Glutamatergic neuron (in vitro differentiated cells): ENCODE measurements around the gene THOC2. TPM values are rescaled to one million over a fixed set of nuclear protein-coding genes. Genes with fewer than 3 reads are reported as not detected.
"Not testable (repeated sequence)": the region's sequence is repeated elsewhere in the genome, so short reads cannot be mapped to it uniquely, and the experiment has no call there.

Source experiments
- DNase-seq: peaks from one replicate; pipeline ENCODE4 v3.0.0; 2022
- H3K27ac Mint-ChIP-seq: one replicate; pipeline ENCODE4 v1.8.0; 2020; ENCODE audit warnings: mild to moderate bottlenecking, mixed read lengths, inconsistent platforms; ENCODE audit not compliant: unreplicated experiment
- H3K27me3 Mint-ChIP-seq: one replicate; pipeline ENCODE4 v1.8.0; 2020; ENCODE audit warnings: mild to moderate bottlenecking, moderate library complexity, mixed read lengths, inconsistent platforms; ENCODE audit not compliant: unreplicated experiment
- H3K36me3 Mint-ChIP-seq: one replicate; pipeline ENCODE4 v1.8.0; 2020; ENCODE audit warnings: mild to moderate bottlenecking, mixed read lengths, inconsistent platforms; ENCODE audit not compliant: unreplicated experiment
- H3K4me1 Mint-ChIP-seq: one replicate; pipeline ENCODE4 v1.8.0; 2020; ENCODE audit warnings: mild to moderate bottlenecking, low read depth, mixed read lengths, inconsistent platforms; ENCODE audit not compliant: unreplicated experiment
- H3K4me3 Mint-ChIP-seq: one replicate; pipeline ENCODE4 v1.8.0; 2020; ENCODE audit warnings: mild to moderate bottlenecking, mixed read lengths, inconsistent platforms; ENCODE audit not compliant: unreplicated experiment
- H3K9me3 Mint-ChIP-seq: one replicate; pipeline ENCODE4 v1.8.0; 2020; ENCODE audit warnings: mild to moderate bottlenecking, moderate library complexity, mixed read lengths, inconsistent platforms; ENCODE audit not compliant: unreplicated experiment
- total RNA-seq: library from RNA; stranded (reverse); fragmentation: NEBNext Ultra II Directional; extraction: Animal tissue kit (Norgen Biotek cat#: 25700); gene quantifications from one replicate; pipeline ENCODE4 v1.2.1, GENCODE V29; 2021; ENCODE audit not compliant: unreplicated experiment
- TF ChIP-seq, protein P1 (sequence below): fragments of 200-600 bp; sonication (generic); IDR thresholded peaks from one replicate; pipeline ENCODE4 v1.5.0; 2021; ENCODE audit not compliant: partially characterized antibody, unreplicated experiment

The THOC2 gene
- total RNA-seq, 1 donor from 2014 or later: 69.5 TPM

DNA sequence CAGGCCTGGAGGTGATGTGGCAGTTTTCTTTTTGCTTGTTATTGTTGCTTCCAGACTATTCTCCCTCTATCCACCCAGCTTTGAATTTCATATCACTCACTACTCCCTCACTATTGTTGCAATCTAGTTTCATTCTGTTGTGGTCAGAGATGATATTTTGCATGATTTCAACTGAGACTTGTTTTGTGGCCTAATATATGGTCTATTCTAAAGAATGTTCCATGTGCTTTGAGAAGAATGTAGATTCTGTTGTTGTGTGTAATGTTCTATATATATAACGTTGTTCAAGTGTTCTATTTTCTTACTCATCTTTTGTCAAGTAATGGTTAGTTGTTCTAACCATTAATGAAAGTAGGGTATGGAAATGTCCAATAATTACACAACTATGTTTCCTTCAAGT is 59.0 kb downstream of the THOC2 start:
- Mint-ChIP-seq H3K9me3 (peaks cover 2% of the 10 kb centered on the region), H3K27me3 (peaks cover 2% of the 10 kb centered on the region), H3K36me3 (peaks cover 4% of the 10 kb centered on the region), H3K4me3 (no peak overlapping the region), H3K4me1 (no peaks in the 10 kb centered on the region), H3K27ac (no peak overlapping the region)
- TF ChIP-seq, protein P1, sequence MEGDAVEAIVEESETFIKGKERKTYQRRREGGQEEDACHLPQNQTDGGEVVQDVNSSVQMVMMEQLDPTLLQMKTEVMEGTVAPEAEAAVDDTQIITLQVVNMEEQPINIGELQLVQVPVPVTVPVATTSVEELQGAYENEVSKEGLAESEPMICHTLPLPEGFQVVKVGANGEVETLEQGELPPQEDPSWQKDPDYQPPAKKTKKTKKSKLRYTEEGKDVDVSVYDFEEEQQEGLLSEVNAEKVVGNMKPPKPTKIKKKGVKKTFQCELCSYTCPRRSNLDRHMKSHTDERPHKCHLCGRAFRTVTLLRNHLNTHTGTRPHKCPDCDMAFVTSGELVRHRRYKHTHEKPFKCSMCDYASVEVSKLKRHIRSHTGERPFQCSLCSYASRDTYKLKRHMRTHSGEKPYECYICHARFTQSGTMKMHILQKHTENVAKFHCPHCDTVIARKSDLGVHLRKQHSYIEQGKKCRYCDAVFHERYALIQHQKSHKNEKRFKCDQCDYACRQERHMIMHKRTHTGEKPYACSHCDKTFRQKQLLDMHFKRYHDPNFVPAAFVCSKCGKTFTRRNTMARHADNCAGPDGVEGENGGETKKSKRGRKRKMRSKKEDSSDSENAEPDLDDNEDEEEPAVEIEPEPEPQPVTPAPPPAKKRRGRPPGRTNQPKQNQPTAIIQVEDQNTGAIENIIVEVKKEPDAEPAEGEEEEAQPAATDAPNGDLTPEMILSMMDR: no peak
- DNase-seq: no peak

- Mint-ChIP-seq H3K27me3 (no peaks in the 10 kb centered on the region), H3K9me3 (no peaks in the 10 kb centered on the region), H3K36me3 (no peaks in the 10 kb centered on the region), H3K4me3 (no peak overlapping the region), H3K27ac (no peak overlapping the region), H3K4me1 (no peaks in the 10 kb centered on the region)
- TF ChIP-seq, protein P1: no peak
- DNase-seq: no peak
Measured at GRCh38 chrX:123665197-123665596, 67.7 kb downstream of the THOC2 start.

DNA sequence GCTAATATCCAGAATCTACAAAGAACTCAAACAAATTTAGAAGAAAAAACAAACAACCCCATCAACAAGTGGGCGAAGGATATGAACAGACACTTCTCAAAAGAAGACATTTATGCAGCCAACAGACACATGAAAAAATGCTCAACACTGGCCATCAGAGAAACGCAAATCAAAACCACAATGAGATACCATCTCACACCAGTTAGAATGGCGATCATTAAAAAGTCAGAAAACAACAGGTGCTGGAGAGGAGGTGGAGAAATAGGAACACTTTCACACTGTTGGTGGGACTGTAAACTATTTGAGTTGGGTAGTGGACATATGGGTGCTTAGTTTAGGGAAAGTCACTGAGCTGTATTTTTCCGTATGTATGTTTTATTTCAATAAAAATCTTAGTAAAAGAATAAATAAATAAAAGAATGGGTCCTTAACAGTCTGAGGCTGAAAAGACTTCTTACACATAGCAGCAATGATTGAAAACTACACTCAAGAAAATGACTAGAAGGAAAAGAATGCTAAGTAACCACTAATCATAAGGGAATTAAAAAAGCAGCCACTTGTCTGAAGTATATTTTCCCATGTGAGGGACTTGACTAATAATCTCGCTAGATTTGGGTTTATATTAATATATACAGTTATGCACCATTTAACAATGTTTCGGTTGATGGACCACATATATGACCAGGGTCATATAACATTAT is 68.2 kb downstream of the THOC2 start:
- H3K4me1 Mint-ChIP-seq, H3K36me3 Mint-ChIP-seq, H3K9me3 Mint-ChIP-seq, H3K27ac Mint-ChIP-seq, H3K4me3 Mint-ChIP-seq, H3K27me3 Mint-ChIP-seq, DNase-seq: not testable (repeated sequence)

GRCh38 chrX:123663720-123664119 is 69.1 kb downstream of the THOC2 start:
- not testable (repeated sequence) for H3K27me3 Mint-ChIP-seq, DNase-seq, H3K27ac Mint-ChIP-seq, H3K9me3 Mint-ChIP-seq, H3K36me3 Mint-ChIP-seq, H3K4me1 Mint-ChIP-seq, H3K4me3 Mint-ChIP-seq

DNA sequence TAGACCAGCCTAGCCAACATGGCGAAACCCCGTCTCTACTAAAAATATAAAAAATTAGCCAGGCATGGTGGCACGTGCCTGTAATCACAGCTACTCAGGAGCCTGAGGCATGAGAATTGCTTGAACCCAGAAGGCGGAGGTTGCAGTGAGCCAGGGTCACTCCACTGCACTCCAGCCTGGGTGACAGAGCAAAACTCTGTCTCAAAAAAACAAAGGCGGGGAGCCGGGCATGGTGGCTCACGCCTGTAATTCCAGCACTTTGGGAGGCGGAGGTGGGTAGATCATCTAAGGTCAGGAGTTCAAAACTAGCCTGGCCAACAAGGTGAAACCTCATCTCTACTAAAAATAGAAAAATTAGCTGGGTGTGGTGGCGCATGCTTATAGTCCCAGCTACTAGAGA is 76.3 kb downstream of the THOC2 start:
- H3K36me3 Mint-ChIP-seq, DNase-seq, H3K4me3 Mint-ChIP-seq, H3K4me1 Mint-ChIP-seq, H3K9me3 Mint-ChIP-seq, H3K27ac Mint-ChIP-seq, H3K27me3 Mint-ChIP-seq: not testable (repeated sequence)

DNA sequence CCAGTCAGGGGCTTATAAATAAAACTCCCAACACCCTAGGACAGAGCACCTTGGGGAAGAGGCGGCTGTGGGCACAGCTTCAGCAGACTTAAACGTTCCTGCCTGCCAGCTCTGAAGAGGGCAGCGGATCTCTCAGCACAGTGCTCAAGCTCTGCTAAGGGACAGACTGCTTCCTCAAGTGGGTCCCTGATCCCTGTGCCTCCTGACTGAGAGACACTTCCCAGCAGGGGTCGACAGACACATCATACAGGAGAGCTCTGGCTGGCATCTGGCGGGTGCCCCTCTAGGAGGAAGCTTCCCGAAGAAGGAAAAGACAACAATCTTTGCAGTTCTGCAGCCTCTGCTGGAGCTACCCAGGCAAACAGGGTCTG is 84.1 kb downstream of the THOC2 start:
- H3K4me3 Mint-ChIP-seq, H3K27me3 Mint-ChIP-seq, H3K9me3 Mint-ChIP-seq, DNase-seq, H3K36me3 Mint-ChIP-seq, H3K4me1 Mint-ChIP-seq: not testable (repeated sequence)
- H3K27ac Mint-ChIP-seq: peak overlapping the region; percentile 75

GRCh38 chrX:123648028-123648810 is 84.6 kb downstream of the THOC2 start:
- H3K9me3 Mint-ChIP-seq: peaks cover 4% of the 10 kb centered on the region
- peak overlapping the region; percentile 43 for H3K27ac Mint-ChIP-seq
- TF ChIP-seq, protein P1: no peak
- H3K27me3 Mint-ChIP-seq: no peaks in the 10 kb centered on the region
- DNase-seq: peak; percentile 44
- H3K4me3 Mint-ChIP-seq: no peak overlapping the region
- H3K4me1 Mint-ChIP-seq: peaks cover 3% of the 10 kb centered on the region
- H3K36me3 Mint-ChIP-seq: no peaks in the 10 kb centered on the region
